Heart left ventricle (tissue), 13 donors: Measurements from ENCODE around the gene ADIG.

Experiments
- CTCF ChIP-seq, 12 donors: fragments of 200-600 bp; sonication (generic) in 4 of 12; IDR thresholded peaks; one replicate each; pipeline versions ENCODE4 v1.5.0 to v1.8.0; 2018 to 2022; ENCODE audit warnings: antibody characterized with exemption in 12 of 12, mild to moderate bottlenecking in 5 of 12
- POLR2A ChIP-seq, 2 donors: fragments of 450-650 bp; IDR thresholded peaks; one replicate each; pipeline ENCODE4 v1.6.1; 2017; ENCODE audit warnings: antibody characterized with exemption in 2 of 2, mild to moderate bottlenecking in 2 of 2, moderate library complexity in 2 of 2
- donor health status: ischemic (EF 13 %, LVEDD 7.1; RV severe dilation, severe dysfunction).
- donor health status: DM: no; HTN: yes; CAD: no.
- donor health status: DM: no; HTN: no; CAD: no.
- donor health status: ischemic (EF 25% LVEDD 6.9; RV normal size, moderate dysfunction).
- donor health status: ischemic (EF 25% LVEDD 5.7; RV mildly dilated, moderate dysfunction).
- donor health status: ischemic (EF 35%, LVEDD 5.7; RV mildly dilated, moderate dysfunction).
- donor health status: nonischemic (EF 11% LVEDD 7.7; RV severe dilation, severe dysfunction).
- donor health status: DM: yes; HTN: yes; CAD: no.
- donor health status: PGD.
- donor health status: ischemic (EF 29% LVEDD 5.4; RV normal size, mild dysfunction).
- donor health status: nonischemic (EF 23%, LVEDD 6.1; RV moderate dilation, normal function).

GRCh38 chr20:38554986-38555385, 26.0 kb upstream of the ADIG start:
- TF ChIP-seq CTCF (IDR thresholded peaks at IDR 0.05), result no peak
- TF ChIP-seq POLR2A (IDR thresholded peaks at IDR 0.05), result no peak
